HL-60/S4 treated with phorbol 12-myristate 13-acetate at 8.2 ng/mL for 4 days and 3 days (cell line): ENCODE measurements around the gene CCDC154.

ENCODE experiments used
- in situ Hi-C: fragments of 300-500 bp; cut with MboI; formaldehyde crosslinking; loops from 2 replicates; pipeline ENCODE4 v1.15.0; 2022; ENCODE audit warnings: low sequenced_read_pairs

The CCDC154 gene

DNA sequence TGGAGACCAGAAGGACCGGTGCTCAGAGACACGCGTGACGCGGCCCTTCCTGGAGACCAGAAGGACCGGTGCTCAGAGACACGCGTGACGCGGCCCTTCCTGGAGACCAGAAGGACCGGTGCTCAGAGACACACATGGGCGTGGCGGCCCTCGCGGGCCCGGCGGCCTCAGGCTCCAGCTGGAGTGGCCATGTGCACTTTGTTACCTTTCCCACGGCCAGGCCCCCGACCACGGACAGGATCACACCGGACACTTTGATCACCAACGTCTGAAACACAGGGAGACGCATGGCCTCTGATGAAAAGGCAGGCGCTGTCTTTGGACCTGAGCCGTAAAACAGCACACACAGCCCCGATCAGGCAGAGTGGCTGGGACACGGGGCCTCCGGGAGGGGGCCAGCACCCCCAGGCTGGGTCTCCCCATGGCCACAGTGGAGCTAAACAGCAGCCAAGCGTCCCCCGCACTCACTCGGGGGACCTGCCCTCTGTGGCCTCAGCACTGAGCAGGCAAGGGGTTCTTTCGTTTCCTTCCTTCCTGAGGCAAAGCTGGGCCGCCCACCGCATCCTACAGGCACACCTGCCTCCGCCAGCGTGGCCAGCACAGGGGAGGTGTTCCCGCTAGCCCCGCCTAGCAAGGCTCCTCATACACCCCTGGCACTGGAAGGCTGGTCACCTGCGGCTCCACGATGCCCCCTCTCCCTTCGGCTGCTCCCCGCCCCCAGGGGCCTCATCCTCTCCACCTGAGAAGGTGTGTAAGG, 13.3 kb upstream of the CCDC154 start:
- in situ Hi-C loops = no loop called here

DNA sequence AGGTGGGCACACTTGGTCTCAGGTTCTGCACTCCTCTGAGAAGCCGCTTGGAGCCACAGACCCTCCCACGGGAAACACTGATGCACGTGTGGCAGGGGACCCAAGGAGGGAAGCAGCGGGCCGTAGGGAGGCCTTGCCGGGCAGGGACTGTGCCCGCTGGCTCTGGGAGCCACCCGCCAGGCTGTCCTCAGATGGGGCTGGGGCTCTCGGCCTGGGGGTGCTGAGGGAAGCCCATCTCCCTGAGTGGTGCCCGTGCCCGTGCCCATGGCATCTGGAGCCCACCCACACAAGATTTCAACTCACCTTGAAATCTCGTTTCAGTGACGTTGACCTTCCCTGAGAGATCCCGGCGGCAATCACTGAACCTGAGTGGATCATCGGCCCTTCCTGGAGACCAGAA, 12.6 kb upstream of the CCDC154 start:
- in situ Hi-C loops = no loop called here

DNA sequence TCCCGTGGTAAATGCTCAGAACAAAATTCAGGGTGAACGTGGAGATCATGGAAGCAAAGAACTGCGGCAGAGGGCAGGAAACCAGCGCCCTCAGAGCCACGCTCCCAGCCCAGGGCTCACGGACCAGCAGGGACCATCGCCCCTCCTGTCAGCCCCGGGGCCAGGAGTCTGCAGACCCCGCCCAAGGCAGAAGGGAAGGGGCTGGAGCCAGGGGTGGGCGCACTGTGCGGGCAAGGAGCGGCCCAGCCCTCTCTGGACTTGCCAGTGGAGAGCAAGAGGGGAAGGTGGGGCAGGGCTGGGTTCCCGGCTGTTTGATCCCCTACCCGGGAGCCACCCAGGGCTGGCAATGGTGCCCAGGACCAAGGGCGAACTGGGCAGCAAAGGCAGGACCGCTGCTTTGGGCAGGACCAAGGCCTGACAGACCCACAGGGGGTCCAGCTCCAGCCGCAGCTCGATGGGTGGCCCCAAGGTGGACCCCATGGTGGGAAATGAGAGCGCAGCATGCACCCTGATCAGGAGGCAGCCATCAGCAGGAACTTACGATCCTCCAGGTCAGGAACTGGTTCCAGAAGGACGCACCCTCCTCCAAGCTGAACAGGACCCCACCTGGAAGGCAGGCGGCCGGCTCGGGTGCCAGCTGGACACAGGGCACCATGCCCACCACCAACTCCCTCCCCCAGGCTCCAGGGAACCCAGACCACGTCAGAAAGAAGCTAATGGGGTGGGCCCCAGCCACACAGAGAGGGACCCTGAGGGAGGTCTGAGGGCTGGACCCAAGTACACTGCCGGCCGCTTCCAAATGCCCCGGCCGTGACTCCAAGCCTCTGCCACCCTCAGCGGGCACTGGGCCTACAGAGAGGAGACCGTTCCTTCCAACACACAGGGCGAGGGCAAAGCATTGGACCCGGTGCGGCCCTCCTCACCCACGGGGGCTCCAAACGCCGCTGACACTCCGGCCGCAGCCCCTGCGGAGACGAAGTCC, 11.1 kb upstream of the CCDC154 start:
- in situ Hi-C loops = no loop called here

DNA sequence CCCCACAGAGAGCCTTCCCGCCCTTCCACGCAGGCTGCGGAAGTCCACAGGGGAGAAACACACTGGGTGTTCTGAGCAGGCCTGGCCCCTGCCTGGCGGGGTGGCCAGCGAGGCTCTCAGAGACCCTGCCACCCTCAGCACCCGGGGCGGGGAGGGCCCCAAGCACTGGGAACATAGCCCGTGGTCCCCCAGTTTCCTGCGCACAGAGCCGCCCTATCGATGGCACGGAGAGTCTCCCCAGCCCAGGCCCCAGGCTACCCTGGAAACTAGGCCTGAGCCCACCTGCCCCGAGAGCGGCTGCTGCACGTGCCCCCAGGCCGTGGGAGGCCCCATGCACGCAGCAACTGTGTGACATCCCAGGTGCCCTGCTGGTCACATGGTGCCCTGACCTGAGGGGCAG, 10.2 kb upstream of the CCDC154 start:
- in situ Hi-C loops = no loop called here

DNA sequence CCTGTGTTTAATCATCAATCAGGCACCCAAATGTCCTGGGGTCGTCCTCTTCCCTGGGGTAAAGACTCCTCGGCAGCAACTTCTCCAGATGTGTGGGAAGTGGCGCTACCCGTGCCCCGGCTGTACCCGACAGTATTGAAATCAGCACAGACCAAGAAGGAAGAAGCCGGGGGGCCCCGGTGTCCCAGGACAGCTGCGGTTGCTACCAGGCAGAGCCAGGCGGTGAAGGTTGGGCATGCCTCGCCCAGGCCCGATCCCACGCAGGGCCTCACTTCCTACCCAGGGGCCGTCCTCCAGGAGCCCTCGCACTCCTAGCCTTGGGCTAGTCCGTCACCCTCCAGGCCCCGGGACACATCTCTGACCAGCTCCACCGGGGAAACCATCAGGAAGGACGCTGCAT, 9.0 kb upstream of the CCDC154 start:
- in situ Hi-C loops = no loop called here

DNA sequence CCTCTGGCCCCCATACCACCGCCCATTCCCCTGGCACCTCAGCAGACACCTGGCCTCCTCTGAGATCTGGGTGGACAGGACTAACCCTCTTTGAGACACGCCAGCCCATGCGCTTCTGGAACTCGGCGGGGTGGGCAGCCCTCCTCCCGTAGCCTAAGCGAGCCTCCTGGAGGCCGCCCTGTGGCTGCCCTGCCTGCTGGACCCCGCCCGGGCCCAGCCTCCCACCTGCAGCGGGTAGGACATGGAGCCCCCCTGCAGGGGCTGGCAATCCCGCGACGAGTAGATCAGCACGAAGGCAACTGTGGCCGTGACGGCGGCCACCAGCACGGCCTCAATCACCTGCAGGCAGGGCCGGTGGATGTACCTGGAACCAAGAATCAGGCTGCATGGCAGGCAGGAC, 8.2 kb upstream of the CCDC154 start:
- in situ Hi-C loops = no loop called here

DNA sequence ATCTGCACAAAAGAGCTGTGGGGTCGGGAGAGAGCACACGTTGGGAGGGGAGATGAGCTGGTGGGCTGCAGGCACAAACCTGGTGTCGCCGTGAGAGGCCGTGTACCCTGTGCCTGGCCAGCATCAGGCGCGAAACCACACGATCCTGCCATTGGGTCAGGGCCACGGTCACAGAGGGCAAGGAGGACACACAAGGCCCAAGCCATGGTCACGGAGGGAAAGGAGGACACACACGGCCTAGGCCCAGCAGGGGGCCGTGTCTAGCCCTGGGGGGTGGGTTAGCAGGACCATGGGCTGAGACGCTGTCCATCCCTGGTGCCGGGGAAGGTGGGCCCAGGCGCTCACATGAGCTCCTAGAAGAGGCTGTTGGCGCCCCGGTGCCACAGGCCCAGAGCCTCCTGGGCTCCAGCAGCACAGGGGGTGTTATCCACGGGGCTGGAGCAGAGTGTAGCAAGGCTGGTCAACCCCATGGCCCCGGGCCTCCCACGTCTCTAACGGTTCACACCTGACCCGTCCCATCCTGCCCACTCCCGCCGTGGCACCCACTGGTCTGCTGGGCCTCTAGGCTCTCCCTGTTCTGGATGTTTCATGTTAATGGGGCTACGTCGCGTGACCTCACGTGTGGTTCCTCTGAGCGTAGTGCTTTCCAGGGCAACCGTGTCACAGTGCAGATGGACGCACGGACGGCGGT, 7.5 kb upstream of the CCDC154 start:
- in situ Hi-C loops = no loop called here

DNA sequence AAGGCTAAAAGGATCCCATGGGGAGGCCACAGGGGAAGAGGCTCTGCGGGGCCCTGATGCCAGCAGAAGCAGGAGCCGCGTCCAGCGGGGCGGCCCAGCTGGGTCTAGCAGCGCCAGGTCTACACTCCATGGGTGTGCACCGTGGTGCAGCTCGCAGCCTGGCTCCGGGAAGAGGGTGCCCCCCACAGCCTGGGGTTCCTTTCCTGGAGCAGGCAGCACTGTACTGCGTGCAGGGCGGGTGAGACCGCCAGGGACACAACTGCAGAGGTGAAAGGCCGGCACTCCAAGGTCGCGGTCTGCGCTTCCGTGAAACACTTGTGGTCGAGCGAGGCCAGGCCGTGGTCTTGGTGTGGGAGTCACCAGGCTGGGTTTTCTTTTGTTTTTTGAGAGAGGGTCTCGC, 6.5 kb upstream of the CCDC154 start:
- in situ Hi-C loops = no loop called here

DNA sequence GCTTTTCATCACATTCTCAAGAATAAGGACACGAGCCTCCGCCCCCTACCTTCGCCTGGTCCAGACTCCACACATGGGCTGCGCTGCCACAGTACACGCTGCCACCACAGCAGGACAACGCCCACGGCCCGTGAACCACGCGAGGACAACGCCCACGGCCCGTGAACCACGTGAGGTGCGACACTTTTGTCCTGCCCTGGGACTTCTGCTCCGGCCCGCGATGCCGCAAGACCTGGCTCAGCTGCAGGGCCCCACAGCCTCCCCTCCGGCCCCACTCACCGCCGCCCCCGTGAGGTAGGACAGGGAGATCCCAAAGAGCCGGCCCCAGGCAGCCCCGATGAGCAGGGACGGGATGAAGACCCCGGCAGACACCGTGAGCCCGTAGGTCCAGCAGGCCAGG, 5.9 kb upstream of the CCDC154 start:
- in situ Hi-C loops = no loop called here

DNA sequence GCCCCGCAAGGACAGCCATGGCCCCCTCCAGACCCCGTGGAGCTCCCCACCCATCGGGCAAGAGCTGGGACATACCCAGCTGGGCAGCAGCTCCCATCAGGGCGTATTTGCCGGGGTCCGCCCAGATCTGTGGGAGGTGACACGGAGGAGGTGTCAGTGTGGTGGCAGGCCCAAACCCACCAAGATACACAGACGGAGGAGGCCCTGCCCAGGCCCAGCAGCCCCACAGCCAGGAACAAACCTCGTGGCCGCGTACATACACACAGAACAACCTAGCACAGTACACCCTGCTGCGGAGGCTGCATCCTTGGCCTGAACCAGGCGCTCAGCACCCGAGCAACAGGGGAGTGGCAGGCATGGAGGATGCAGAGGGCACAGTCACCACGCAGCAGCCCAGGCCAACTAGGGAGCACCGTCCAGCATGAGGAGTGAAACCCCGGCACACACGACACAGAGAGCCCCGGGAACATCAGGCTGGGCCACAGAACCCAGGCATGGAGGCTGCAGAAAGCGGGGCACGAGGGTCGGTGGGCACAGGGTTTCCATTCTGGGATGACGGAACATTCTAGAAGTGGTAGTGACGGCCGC, 4.9 kb upstream of the CCDC154 start:
- in situ Hi-C loops = no loop called here

DNA sequence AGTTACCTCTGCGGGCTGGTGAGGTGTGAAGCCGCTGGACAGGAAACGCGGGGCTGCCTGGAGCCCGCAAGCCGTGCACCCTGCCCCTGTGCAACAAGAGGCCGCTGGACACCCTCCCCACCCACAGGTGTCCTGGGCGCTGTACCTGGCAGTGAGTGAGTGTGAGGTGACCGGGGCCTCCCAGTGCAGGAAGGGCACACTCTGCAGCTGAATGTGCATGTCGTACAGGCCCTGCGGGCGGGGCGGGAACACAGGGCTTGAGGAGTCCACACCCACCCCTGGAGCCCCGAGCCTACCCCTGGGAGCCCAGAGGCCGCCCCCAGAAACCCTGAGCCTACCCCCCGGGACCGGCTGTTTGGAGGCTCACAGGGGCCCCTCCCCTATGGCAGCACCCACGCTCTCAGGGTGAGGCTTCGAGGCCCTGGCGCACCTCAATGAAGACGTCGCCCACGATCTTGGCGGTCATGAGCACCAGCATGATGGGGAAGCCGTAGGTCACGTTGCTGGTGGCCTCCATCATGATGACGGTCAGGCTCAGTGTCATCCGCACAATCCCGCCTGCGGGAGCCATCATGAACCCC, 4.3 kb upstream of the CCDC154 start:
- in situ Hi-C loops = no loop called here

DNA sequence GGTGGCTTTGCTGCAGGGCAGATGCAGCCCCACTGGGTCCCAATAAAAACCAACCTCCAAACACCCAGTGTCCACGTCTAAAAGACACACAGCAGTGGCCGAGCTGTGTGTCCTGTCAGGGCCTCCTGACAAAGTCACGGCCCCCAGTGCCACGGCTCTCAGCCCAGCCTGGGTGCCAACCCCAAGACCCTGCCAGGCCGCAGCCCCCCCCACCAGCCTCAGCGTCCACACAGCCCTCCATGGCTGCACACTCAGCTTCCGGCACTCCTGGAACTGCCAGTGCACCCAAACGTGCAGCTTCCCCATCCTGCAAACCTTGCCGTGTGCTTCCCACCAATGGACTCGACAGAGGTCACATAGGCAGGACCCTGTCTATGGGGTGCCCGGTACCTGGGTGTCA, 3.6 kb upstream of the CCDC154 start:
- in situ Hi-C loops = no loop called here

DNA sequence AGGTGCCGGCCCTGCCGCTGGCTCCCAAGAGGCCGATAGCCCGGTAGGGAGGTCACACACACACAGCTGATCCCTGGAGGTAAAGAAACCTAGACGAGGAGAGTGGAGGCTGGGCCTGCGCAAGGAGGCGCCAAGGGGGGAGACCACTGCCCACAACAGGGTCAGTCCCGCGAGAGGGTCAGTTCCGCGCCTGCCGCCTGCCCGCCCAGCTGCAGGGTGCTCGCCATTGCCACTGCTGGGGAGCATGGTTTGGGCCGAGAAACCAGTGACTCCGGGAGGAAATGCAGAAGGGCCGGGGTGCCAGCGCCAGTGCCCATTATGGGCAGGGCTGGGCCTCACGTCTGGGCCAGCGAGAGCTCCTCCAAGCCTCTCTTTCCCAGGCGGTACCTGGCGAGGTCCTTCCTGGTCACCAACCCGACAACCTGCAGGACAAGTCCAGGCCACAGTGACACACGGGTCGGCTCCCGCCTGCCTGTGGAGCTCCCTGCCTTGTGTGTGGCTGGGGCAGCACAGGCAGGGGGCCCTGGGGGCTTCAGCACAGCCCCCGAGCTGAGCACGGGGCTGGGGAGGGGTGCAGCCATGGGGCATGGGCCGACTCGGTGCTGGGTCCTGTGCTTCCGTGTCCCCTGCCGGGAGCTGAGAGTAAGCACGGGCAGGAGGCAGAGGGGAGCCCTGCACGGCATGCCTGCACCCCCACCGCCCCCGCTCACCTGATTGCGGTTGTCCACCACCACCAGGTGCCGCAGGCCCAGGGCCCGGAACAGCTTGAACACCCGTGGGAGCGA, 2.1 kb upstream of the CCDC154 start:
- in situ Hi-C loops = no loop called here

DNA sequence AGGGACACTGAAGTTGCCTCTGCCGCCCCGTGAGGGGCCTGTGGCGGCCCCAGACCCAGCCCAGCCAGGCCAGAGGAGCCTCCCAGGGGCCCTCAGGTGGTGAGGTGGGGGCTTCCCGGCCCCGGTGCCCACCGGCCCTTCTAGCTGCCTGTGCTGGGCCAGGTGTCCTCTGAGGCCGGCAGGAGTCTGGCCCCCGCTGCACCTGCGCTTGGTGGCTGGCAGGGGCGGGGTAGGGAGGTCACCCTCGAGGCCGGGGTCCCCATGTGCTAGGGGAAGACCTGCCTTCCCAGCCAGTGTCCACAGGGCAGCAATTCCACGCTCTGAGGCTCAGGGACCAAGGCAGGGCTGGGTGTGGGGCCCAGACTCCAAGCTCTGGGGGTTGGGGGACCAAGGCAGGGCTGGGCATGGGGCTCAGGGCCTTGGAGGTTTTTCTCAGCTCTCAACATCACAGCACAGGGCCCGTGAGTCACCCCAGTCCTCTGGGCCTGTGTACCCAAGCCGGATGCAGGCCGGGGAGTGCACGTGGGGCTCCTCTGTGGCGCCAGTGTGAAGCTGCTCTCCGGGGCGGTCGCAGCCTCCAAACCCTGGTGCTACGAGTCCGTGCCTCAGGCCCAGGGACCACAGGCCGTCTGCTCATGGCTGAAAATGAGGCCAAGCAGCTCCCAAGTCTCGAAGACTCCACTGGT, 1.3 kb upstream of the CCDC154 start:
- in situ Hi-C loops = no loop called here

DNA sequence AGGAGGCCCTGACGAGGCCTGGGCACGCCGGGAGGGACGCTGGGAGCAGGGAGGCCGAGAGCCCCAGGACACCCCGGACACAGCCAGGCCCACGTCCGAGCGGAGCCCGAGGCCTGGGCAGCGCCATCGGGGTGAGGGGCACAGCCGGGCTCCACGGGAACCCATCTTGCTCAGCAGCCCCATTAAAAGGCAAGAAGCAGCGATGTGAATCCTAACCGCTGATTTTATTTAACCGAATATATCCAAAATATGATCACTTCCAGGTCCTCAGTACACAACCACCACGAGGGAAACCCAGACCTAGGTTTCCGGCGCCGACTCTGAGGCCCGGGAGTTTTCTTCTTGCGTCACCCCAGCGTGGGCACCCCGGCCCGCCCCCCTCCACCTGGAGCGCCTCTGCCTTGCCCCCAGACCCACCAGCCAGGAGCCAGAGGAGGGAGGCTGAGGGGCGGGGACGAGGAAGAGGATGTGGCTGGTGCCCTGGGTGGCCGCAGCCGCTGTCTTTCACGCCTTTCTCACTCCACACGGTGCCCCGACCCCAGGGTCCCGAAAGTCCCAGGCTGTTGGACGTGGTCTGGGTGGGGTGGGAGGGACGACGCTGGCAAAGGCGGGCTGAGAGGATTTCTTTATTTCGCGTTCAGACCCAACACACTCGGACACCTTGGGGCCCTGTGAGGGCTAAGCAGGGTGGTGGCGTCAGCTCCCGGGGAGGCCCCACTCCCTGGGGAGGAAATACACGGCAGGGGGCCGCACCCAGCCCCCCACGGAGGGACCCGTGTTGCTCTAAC, 568 bp upstream of the CCDC154 start:
- in situ Hi-C loops = no loop called here

DNA sequence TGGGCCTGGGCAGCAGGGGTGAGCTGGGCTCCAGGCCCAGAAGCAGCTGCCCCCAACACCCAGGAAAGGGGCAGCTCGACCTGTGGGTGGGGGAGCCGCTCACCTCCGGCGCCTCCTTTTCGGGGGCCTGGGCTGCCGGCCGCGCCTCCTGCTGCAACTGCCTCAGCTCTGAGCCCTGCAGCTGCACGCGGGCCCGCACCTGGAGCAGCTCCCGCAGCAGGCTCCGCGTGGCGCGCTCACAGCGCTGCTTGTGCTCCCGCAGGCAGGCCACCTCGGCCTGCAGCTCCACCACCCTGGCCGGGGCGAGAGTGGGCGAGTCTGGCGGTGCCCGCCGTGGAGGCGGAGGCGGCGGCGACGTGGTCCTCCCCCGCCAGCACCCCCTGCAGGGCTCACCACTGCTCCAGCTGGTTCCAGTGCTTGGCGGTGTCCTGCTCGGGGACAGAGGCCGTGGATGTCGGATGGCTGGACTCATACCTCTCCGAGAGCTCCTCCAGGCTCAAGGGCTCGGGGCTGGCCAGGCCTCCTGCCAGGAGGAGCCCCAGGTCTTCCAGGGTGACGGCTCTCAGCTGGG, 868 bp downstream of the CCDC154 start:
- in situ Hi-C loops = no loop called here

DNA sequence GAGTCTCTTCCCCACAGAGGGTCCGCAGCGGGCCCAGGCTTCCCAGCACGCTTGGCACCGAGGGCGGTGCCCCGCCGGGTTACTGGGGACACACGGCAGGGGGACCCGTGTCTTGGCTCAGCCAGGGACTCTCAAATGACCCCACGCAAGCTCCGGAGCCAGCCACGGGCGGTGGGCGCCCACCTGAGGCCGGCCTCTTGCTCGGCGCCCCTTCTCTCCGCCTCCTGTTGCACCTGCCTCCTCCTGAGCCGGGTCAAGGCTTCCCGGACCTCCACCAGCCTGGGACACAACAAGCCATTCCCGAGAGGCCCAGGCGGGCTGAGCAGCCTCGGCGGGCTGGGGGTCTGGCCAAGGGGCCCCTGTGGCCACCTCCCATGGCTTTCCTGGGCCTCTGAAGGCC, 1.7 kb downstream of the CCDC154 start:
- in situ Hi-C loops = no loop called here

DNA sequence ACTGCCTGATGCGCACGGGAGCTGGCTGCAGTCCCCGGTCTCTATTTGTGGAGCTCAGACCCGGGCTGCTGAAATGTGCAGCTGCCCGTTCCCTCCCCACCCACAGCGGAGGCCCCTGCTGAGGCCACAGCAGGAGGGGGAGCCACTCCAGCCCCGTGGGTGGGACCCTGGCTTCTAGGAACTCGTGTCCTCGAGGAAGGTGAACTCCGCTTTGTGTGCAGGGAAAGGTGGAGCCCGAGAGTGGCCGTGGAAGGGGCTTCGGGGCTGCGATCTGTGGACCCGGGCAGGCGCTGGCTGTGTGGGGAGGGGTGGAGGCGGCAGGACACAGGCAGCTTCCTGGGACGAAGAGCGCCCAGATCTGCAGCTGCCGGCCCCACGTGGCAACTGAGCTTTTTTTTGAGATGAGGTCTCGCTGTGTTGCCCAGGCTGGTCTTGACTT, 2.9 kb downstream of the CCDC154 start:
- in situ Hi-C loops = no loop called here
